GM19324 (cell line): Measurements from ENCODE around the gene DGCR8.

Experiments
- ATAC-seq: cut with Tn5 transposase; IDR thresholded peaks from one replicate; pipeline ENCODE4 v1.9.1; 2021; ENCODE audit warnings: mild to moderate bottlenecking, moderate library complexity; ENCODE audit not compliant: unreplicated experiment, low FRiP score

Gene DGCR8

GRCh38 chr22:20079745-20080444 lies at the start of gene DGCR8:
Gene DGCR8, plus strand, starts transcription at chr22:20080241. Its CDS starts 5,723 bp downstream, at chr22:20085964.
- peak; percentile 89 for ATAC-seq

GRCh38 chr22:20031732-20032406 lies 48.2 kb upstream of the DGCR8 start:
- no peak for ATAC-seq

- no peak for ATAC-seq
Observed at GRCh38 chr22:20032407-20032991, 47.5 kb upstream of the DGCR8 start.

- no peak for ATAC-seq
Observed at GRCh38 chr22:20033045-20033706, 46.9 kb upstream of the DGCR8 start.

GRCh38 chr22:20034143-20034542 lies 45.9 kb upstream of the DGCR8 start:
- no peak for ATAC-seq

GRCh38 chr22:20035375-20036083 lies 44.5 kb upstream of the DGCR8 start:
- no peak for ATAC-seq

GRCh38 chr22:20036084-20036482 lies 44.0 kb upstream of the DGCR8 start:
- ATAC-seq, result no peak

GRCh38 chr22:20036535-20037392 lies 43.3 kb upstream of the DGCR8 start:
- ATAC-seq, result no peak

- no peak for ATAC-seq
Observed at GRCh38 chr22:20037419-20037818, 42.6 kb upstream of the DGCR8 start.

GRCh38 chr22:20038574-20038973 lies 41.5 kb upstream of the DGCR8 start:
- no peak for ATAC-seq

- ATAC-seq, result no peak
Observed at GRCh38 chr22:20039683-20040325, 40.2 kb upstream of the DGCR8 start.

- no peak for ATAC-seq
Observed at GRCh38 chr22:20040327-20041200, 39.5 kb upstream of the DGCR8 start.

- no peak for ATAC-seq
Observed at GRCh38 chr22:20043057-20043996, 36.7 kb upstream of the DGCR8 start.

GRCh38 chr22:20043997-20044342 lies 36.1 kb upstream of the DGCR8 start:
- no peak for ATAC-seq

- no peak for ATAC-seq
Observed at GRCh38 chr22:20044495-20045151, 35.4 kb upstream of the DGCR8 start.

GRCh38 chr22:20046730-20047129 lies 33.3 kb upstream of the DGCR8 start:
- ATAC-seq, result no peak

- no peak for ATAC-seq
Observed at GRCh38 chr22:20051927-20052308, 28.1 kb upstream of the DGCR8 start.
